Keratinocyte (primary cell): ENCODE measurements around the gene TBKBP1. TPM values are rescaled to one million over a fixed set of nuclear protein-coding genes. Genes with fewer than 3 reads are reported as not detected.

Experiments
- DNase-seq: peaks from one replicate; pipeline ENCODE4 v3.0.0-alpha.2; 2011; ENCODE audit warnings: low read depth, missing footprints, low spot score
- FAIRE-seq: peaks from 2 replicates; lab custom pipeline; 2011; peaks lifted over from hg19 to GRCh38; lab: Jason Lieb, UNC
- H2AFZ ChIP-seq: 2 replicates; pipeline ENCODE4 v1.6.0; 2012; ENCODE audit warnings: low read length, control low read depth, inconsistent platforms; ENCODE audit not compliant: control insufficient read depth
- H3K27ac ChIP-seq: 2 replicates; pipeline ENCODE4 v1.5.1; 2011; ENCODE audit warnings: low read length; ENCODE audit not compliant: control insufficient read depth, insufficient read depth
- H3K27me3 ChIP-seq: 3 replicates; pipeline ENCODE4 v1.6.0; 2011; ENCODE audit warnings: low read length; ENCODE audit not compliant: control insufficient read depth, insufficient read depth; ENCODE audit errors: extremely low read depth
- H3K36me3 ChIP-seq, 2 experiments: 2 replicates in 1 of 2; 3 replicates in 1 of 2; pipeline ENCODE4 v1.5.1; 2011; ENCODE audit warnings: low read length in 2 of 2, mild to moderate bottlenecking in 1 of 2; ENCODE audit not compliant: control insufficient read depth in 2 of 2, insufficient read depth in 2 of 2; ENCODE audit errors: extremely low read depth in 1 of 2
- H3K4me1 ChIP-seq: 3 replicates; pipeline ENCODE4 v1.5.1; 2011; ENCODE audit warnings: low read length; ENCODE audit not compliant: control insufficient read depth, insufficient read depth; ENCODE audit errors: extremely low read depth
- H3K4me2 ChIP-seq: 3 replicates; pipeline ENCODE4 v1.6.0; 2011; ENCODE audit warnings: low read depth, low read length; ENCODE audit not compliant: control insufficient read depth, insufficient read depth; ENCODE audit errors: extremely low read depth
- H3K4me3 ChIP-seq, 3 experiments: fragments of 200-600 bp in 1 of 3; sonication (generic) in 1 of 3; 2 replicates in 2 of 3; 3 replicates in 1 of 3; pipeline ENCODE4 v1.5.1; 2011 to 2016; ENCODE audit warnings: low read length in 3 of 3, mild to moderate bottlenecking in 3 of 3, control low read depth in 2 of 3, inconsistent platforms in 1 of 3, low read depth in 1 of 3, mixed read lengths in 1 of 3, mixed run types in 1 of 3, moderate library complexity in 1 of 3; ENCODE audit not compliant: control insufficient read depth in 2 of 3, insufficient read depth in 2 of 3; ENCODE audit errors: extremely low read depth in 1 of 3
- H3K79me2 ChIP-seq: 2 replicates; pipeline ENCODE4 v1.6.0; 2012; ENCODE audit warnings: low read length; ENCODE audit not compliant: control insufficient read depth, insufficient read depth
- H3K9ac ChIP-seq: 3 replicates; pipeline ENCODE4 v1.6.0; 2011; ENCODE audit warnings: low read length; ENCODE audit not compliant: control insufficient read depth, insufficient read depth; ENCODE audit errors: extremely low read depth
- H3K9me1 ChIP-seq: 3 replicates; pipeline ENCODE4 v1.6.0; 2011; ENCODE audit warnings: low read length; ENCODE audit not compliant: control insufficient read depth, insufficient read depth; ENCODE audit errors: extremely low read depth
- H3K9me3 ChIP-seq: 2 replicates; pipeline ENCODE4 v1.5.1; 2012; ENCODE audit warnings: low read depth, low read length; ENCODE audit not compliant: control insufficient read depth
- H4K20me1 ChIP-seq: 3 replicates; pipeline ENCODE4 v1.6.0; 2011; ENCODE audit warnings: low read length; ENCODE audit not compliant: control insufficient read depth, insufficient read depth; ENCODE audit errors: extremely low read depth
- CTCF ChIP-seq, 3 experiments: IDR thresholded peaks in 1 of 3; conservative IDR thresholded peaks in 1 of 3; optimal IDR thresholded peaks in 1 of 3; 2 replicates in 2 of 3; 3 replicates in 1 of 3; pipeline versions ENCODE3 to v1.5.1; 2011; ENCODE audit warnings: low read length in 3 of 3, mild to moderate bottlenecking in 3 of 3, moderate library complexity in 2 of 3, control low read depth in 1 of 3, inconsistent platforms in 1 of 3; ENCODE audit not compliant: insufficient read depth in 2 of 3; ENCODE audit errors: extremely low read depth in 1 of 3
- EZH2 ChIP-seq: IDR thresholded peaks from one replicate; pipeline ENCODE4 v1.6.1; 2012; ENCODE audit warnings: inconsistent platforms, mild to moderate bottlenecking, low read length, moderate library complexity
- dilution Hi-C: fragments of 300-500 bp; cut with MboI; formaldehyde crosslinking; loops from one replicate; pipeline ENCODE4 v1.7.0; 2020; ENCODE audit warnings: low sequenced_read_pairs; ENCODE audit not compliant: extremely low pct_ligation_motif_present
- polyA plus RNA-seq, 5 experiments: library from polyadenylated mRNA; depleted of rRNA in 3 of 5; stranded (reverse) in 3 of 5; stranded (forward) in 1 of 5; unstranded in 1 of 5; fragments of >200 nt; gene quantifications; 1 replicate in 1 of 5; 2 replicates in 3 of 5; 3 replicates in 1 of 5; pipeline versions ENCODE4 v1.2.1 to v1.2.3, GENCODE V29; 2011 to 2012; ENCODE audit warnings: missing spikeins in 2 of 5, low read depth in 1 of 5, low replicate concordance in 1 of 5

The TBKBP1 gene
- polyA plus RNA-seq, 1 donor (not counting 4 experiments of a cell fraction or from before 2014, with no cell fraction given): 4.3 TPM

GRCh38 chr17:47720196-47720595 lies 26.2 kb downstream of the TBKBP1 start:
- Histone ChIP-seq H3K4me1 (peaks cover 7% of the 10 kb centered on the region), H3K9me3 (no peaks in the 10 kb centered on the region), H3K79me2 (no peaks in the 10 kb centered on the region), H3K27ac (no peak overlapping the region), H3K9ac (no peak overlapping the region), H3K9me1 (no peaks in the 10 kb centered on the region), H3K27me3 (peaks cover 72% of the 10 kb centered on the region), H3K4me2 (no peak overlapping the region), H3K4me3 (no peak overlapping the region), H4K20me1 (peaks cover 6% of the 10 kb centered on the region), H2AFZ (no peak overlapping the region), H3K36me3 (no peaks in the 10 kb centered on the region)
- dilution Hi-C loops: no loop called here
- FAIRE-seq (no peak), DNase-seq (no peak)
- TF ChIP-seq CTCF (optimal IDR thresholded peaks at IDR 0.05 in 1 of 3, IDR thresholded peaks at IDR 0.05 in 1 of 3, conservative IDR thresholded peaks at IDR 0.05 in 1 of 3; ENCODE audit: extremely low read depth in 1 of 3, insufficient read depth in 2 of 3, low read length in 3 of 3) (no peak), EZH2 (no peak)

DNA sequence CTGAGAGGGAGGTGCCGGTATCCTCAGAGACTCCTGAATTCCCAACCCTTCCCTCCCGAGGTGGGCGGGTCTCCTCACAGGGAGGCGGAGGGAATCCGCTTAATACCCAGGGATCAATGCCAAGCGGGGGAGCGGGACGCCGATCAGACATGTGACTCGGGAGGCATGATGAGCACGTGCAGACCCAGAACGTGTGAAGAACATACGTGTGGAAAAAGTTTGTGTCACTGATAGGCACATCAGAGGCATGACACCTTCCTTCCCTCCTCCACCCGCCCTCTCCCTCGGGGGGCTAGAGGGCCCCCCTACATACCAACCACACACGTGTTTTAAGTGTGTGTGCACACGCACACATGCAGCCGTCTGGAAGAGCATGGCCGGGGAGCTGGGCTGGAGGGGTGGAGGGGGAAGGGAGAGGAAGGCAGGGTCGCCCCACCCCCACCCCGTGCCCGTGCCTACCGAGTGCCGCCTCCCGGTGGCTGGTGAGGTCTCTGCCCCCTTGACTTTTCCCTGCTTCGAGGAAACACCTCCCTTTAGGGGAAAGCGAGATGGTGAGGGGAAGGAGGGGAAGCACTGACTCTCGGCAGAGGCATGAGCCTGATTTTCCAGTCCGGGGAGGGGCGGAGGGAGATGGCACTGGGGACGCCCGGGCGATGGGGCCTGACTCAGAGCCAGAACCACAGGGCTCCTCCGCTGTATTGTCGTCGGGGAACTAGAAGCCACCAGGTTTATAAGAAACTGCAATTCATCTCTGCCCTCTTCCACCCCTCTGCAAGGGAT lies 27.0 kb downstream of the TBKBP1 start:
- no peaks in the 10 kb centered on the region for H3K36me3 ChIP-seq
- dilution Hi-C loops: no loop called here
- H3K4me3 ChIP-seq: no peak overlapping the region
- no peak overlapping the region for H3K27ac ChIP-seq
- no peaks in the 10 kb centered on the region for H3K9me1 ChIP-seq
- TF ChIP-seq CTCF (optimal IDR thresholded peaks at IDR 0.05 in 1 of 3, IDR thresholded peaks at IDR 0.05 in 1 of 3, conservative IDR thresholded peaks at IDR 0.05 in 1 of 3; ENCODE audit: extremely low read depth in 1 of 3, insufficient read depth in 2 of 3, low read length in 3 of 3): peak in 1 of 3 experiments; percentile 4
- no peak for TF ChIP-seq EZH2
- H3K27me3 ChIP-seq: peaks cover 69% of the 10 kb centered on the region
- DNase-seq: no peak
- peaks cover 6% of the 10 kb centered on the region for H4K20me1 ChIP-seq
- no peak overlapping the region for H2AFZ ChIP-seq
- H3K4me1 ChIP-seq: peaks cover 7% of the 10 kb centered on the region
- no peak overlapping the region for H3K9ac ChIP-seq
- H3K79me2 ChIP-seq: no peaks in the 10 kb centered on the region
- no peak overlapping the region for H3K4me2 ChIP-seq
- H3K9me3 ChIP-seq: no peaks in the 10 kb centered on the region
- FAIRE-seq: no peak
